ENCODE results near the gene RPS2.

Gene RPS2

GRCh38 chr16:1998360-1998835 is 33.8 kb upstream of the RPS2 start:
- Histone ChIP-seq H3K36me3 (ENCODE audit: insufficient read depth, insufficient read length, low read length) (peaks cover 79% of the 10 kb centered on the region), H3K27me3 (ENCODE audit: insufficient read depth, insufficient read length) (no peaks in the 10 kb centered on the region), H3K4me1 (ENCODE audit: insufficient read depth, insufficient read length) (peaks cover 12% of the 10 kb centered on the region), H3K9me3 (ENCODE audit: insufficient read depth, low read length) (no peaks in the 10 kb centered on the region), H3K4me3 (ENCODE audit: insufficient read length, low read depth) (no peak overlapping the region), H3K9ac (ENCODE audit: insufficient read length, low read depth) (no peak overlapping the region)
- no peak for TF ChIP-seq ZNF274 (IDR thresholded peaks at IDR 0.05; ENCODE audit: low read depth, low read length)
- TF ChIP-seq YY1 (IDR thresholded peaks at IDR 0.05; ENCODE audit: insufficient read depth, insufficient read length) = no peak
- no peak for TF ChIP-seq SUZ12 (IDR thresholded peaks at IDR 0.05; ENCODE audit: extremely low read depth, insufficient read depth, insufficient read length)
- no peak for DNase-seq (ENCODE audit: low read depth, low spot score)

- DNase-seq (ENCODE audit: low read depth, low spot score) = no peak
- TF ChIP-seq SUZ12 (IDR thresholded peaks at IDR 0.05; ENCODE audit: extremely low read depth, insufficient read depth, insufficient read length) = no peak
- TF ChIP-seq YY1 (IDR thresholded peaks at IDR 0.05; ENCODE audit: insufficient read depth, insufficient read length) = no peak
- TF ChIP-seq ZNF274 (IDR thresholded peaks at IDR 0.05; ENCODE audit: low read depth, low read length) = no peak
- Histone ChIP-seq H3K27me3 (ENCODE audit: insufficient read depth, insufficient read length) (no peaks in the 10 kb centered on the region), H3K4me1 (ENCODE audit: insufficient read depth, insufficient read length) (peaks cover 16% of the 10 kb centered on the region), H3K36me3 (ENCODE audit: insufficient read depth, insufficient read length, low read length) (peaks cover 75% of the 10 kb centered on the region), H3K9ac (ENCODE audit: insufficient read length, low read depth) (no peak overlapping the region), H3K4me3 (ENCODE audit: insufficient read length, low read depth) (no peak overlapping the region), H3K9me3 (ENCODE audit: insufficient read depth, low read length) (no peaks in the 10 kb centered on the region)
Measured at GRCh38 chr16:1997494-1998359, 33.1 kb upstream of the RPS2 start.

- DNase-seq (ENCODE audit: low read depth, low spot score) = no peak
- H3K4me1 ChIP-seq (ENCODE audit: insufficient read depth, insufficient read length) = peaks cover 29% of the 10 kb centered on the region
- TF ChIP-seq ZNF274 (IDR thresholded peaks at IDR 0.05; ENCODE audit: low read depth, low read length) (no peak), YY1 (IDR thresholded peaks at IDR 0.05; ENCODE audit: insufficient read depth, insufficient read length) (no peak), SUZ12 (IDR thresholded peaks at IDR 0.05; ENCODE audit: extremely low read depth, insufficient read depth, insufficient read length) (no peak)
- peaks cover 35% of the 10 kb centered on the region for H3K36me3 ChIP-seq (ENCODE audit: insufficient read depth, insufficient read length, low read length)
- H3K27me3 ChIP-seq (ENCODE audit: insufficient read depth, insufficient read length) = peaks cover 25% of the 10 kb centered on the region
- H3K9ac ChIP-seq (ENCODE audit: insufficient read length, low read depth) = no peak overlapping the region
- peak overlapping the region; percentile 85 for H3K4me3 ChIP-seq (ENCODE audit: insufficient read length, low read depth)
- no peaks in the 10 kb centered on the region for H3K9me3 ChIP-seq (ENCODE audit: insufficient read depth, low read length)
Measured at GRCh38 chr16:1993731-1994131, 29.1 kb upstream of the RPS2 start.

GRCh38 chr16:1992704-1993317 is 28.2 kb upstream of the RPS2 start:
- Histone ChIP-seq H3K27me3 (ENCODE audit: insufficient read depth, insufficient read length) (peaks cover 28% of the 10 kb centered on the region), H3K9ac (ENCODE audit: insufficient read length, low read depth) (peak overlapping the region; percentile 91), H3K9me3 (ENCODE audit: insufficient read depth, low read length) (no peaks in the 10 kb centered on the region), H3K4me3 (ENCODE audit: insufficient read length, low read depth) (peak overlapping the region; percentile 85), H3K36me3 (ENCODE audit: insufficient read depth, insufficient read length, low read length) (peaks cover 32% of the 10 kb centered on the region), H3K4me1 (ENCODE audit: insufficient read depth, insufficient read length) (peaks cover 29% of the 10 kb centered on the region)
- TF ChIP-seq ZNF274 (IDR thresholded peaks at IDR 0.05; ENCODE audit: low read depth, low read length) (no peak), SUZ12 (IDR thresholded peaks at IDR 0.05; ENCODE audit: extremely low read depth, insufficient read depth, insufficient read length) (no peak), YY1 (IDR thresholded peaks at IDR 0.05; ENCODE audit: insufficient read depth, insufficient read length) (no peak)
- no peak for DNase-seq (ENCODE audit: low read depth, low spot score)

GRCh38 chr16:1991948-1992703 is 27.5 kb upstream of the RPS2 start:
- Histone ChIP-seq H3K27me3 (ENCODE audit: insufficient read depth, insufficient read length) (peaks cover 28% of the 10 kb centered on the region), H3K9ac (ENCODE audit: insufficient read length, low read depth) (peak overlapping the region; percentile 91), H3K9me3 (ENCODE audit: insufficient read depth, low read length) (no peaks in the 10 kb centered on the region), H3K4me1 (ENCODE audit: insufficient read depth, insufficient read length) (peaks cover 29% of the 10 kb centered on the region), H3K4me3 (ENCODE audit: insufficient read length, low read depth) (peak overlapping the region; percentile 85), H3K36me3 (ENCODE audit: insufficient read depth, insufficient read length, low read length) (peaks cover 29% of the 10 kb centered on the region)
- TF ChIP-seq ZNF274 (IDR thresholded peaks at IDR 0.05; ENCODE audit: low read depth, low read length) (no peak), SUZ12 (IDR thresholded peaks at IDR 0.05; ENCODE audit: extremely low read depth, insufficient read depth, insufficient read length) (no peak), YY1 (IDR thresholded peaks at IDR 0.05; ENCODE audit: insufficient read depth, insufficient read length) (no peak)
- DNase-seq (ENCODE audit: low read depth, low spot score) = peak; percentile 90

- peaks cover 29% of the 10 kb centered on the region for H3K36me3 ChIP-seq (ENCODE audit: insufficient read depth, insufficient read length, low read length)
- no peak for DNase-seq (ENCODE audit: low read depth, low spot score)
- peaks cover 33% of the 10 kb centered on the region for H3K4me1 ChIP-seq (ENCODE audit: insufficient read depth, insufficient read length)
- peak overlapping the region; percentile 69 for H3K9ac ChIP-seq (ENCODE audit: insufficient read length, low read depth)
- H3K4me3 ChIP-seq (ENCODE audit: insufficient read length, low read depth) = peak overlapping the region; percentile 31
- H3K9me3 ChIP-seq (ENCODE audit: insufficient read depth, low read length) = no peaks in the 10 kb centered on the region
- peaks cover 28% of the 10 kb centered on the region for H3K27me3 ChIP-seq (ENCODE audit: insufficient read depth, insufficient read length)
- TF ChIP-seq YY1 (IDR thresholded peaks at IDR 0.05; ENCODE audit: insufficient read depth, insufficient read length) = no peak
- no peak for TF ChIP-seq SUZ12 (IDR thresholded peaks at IDR 0.05; ENCODE audit: extremely low read depth, insufficient read depth, insufficient read length)
- no peak for TF ChIP-seq ZNF274 (IDR thresholded peaks at IDR 0.05; ENCODE audit: low read depth, low read length)
Measured at GRCh38 chr16:1991588-1991947, 26.9 kb upstream of the RPS2 start.
